Measurements from ENCODE around the gene APEH.
"Not testable (repeated sequence)": the region's sequence is repeated elsewhere in the genome, so short reads cannot be mapped to it uniquely, and the experiment has no call there.

Gene APEH

GRCh38 chr3:49694409-49695070 is 20.4 kb downstream of the APEH start:
- not testable (repeated sequence) for FAIRE-seq

- not testable (repeated sequence) for FAIRE-seq
Observed at GRCh38 chr3:49695350-49696015, 21.3 kb downstream of the APEH start.

DNA sequence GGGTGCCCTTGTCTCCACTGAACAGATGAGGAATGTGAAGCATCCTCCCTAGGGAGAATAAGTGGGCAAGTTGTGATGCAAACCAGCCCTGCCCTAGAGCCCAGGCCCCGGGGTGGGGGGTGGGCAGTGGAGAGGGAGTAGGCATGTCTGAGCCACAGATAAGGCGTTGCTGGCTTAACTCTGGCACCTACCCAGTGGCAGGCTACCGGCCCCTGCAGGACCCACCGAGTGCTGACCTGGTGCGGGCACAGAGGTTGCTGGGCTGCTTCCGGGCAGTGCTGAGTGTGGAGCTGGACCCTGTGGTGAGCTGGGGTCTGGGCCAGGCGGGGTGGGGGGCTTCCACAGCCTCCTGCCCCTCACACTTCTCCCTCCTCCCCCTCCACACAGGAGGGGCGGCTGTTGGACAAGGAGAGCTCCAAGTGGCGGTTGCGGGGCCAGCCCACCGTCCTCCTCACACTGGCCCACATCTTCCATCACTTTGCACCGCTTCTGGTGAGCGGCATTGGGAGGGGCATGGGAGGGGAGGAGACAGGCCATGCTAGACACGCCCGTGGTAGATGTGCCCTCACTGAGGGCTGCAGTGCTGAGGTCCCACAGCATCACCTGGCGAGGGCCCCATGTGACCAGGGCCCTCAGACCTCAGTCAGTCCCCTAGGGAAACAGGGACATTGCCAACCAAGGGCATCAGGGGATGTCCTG is 25.3 kb downstream of the APEH start:
- no peak for FAIRE-seq

- no peak for FAIRE-seq
Observed at GRCh38 chr3:49700014-49700413, 25.9 kb downstream of the APEH start.

DNA sequence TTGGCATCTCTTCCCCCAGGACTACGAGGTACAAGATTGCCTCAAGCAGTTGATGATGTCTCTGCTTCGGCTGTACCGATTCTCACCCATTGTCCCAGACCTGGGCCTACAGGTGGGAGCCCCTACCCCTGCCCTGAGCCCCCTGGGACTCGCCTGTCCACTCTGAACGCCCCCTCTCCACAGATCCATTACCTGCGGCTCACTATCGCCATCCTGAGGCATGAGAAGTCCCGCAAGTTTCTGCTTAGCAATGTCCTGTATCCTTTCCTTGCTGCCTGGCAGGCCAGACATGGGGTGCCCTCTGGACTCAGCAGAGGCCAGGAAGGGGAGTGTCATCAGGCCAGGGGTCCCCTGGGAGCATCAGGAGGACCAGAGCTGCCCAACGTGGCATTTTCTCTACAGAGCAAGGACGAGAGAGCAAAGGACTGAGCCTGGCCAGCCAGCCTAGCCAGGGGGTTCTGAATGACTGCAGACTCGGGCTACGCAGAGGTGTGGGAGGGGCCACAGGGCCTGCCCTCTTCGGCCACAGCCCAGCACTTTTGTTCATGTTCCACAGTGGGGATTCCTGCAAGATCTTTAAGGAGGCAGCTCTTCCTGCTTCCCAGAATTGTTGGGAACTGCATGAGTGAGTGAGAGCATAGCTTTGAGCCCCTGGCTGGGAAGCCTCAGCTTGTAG is 26.4 kb downstream of the APEH start:
- no peak for FAIRE-seq

GRCh38 chr3:49701388-49702077 is 27.4 kb downstream of the APEH start:
- FAIRE-seq, result no peak

- no peak for FAIRE-seq
Observed at GRCh38 chr3:49702672-49703071, 28.5 kb downstream of the APEH start.

- no peak for FAIRE-seq
Observed at GRCh38 chr3:49703443-49703927, 29.3 kb downstream of the APEH start.

DNA sequence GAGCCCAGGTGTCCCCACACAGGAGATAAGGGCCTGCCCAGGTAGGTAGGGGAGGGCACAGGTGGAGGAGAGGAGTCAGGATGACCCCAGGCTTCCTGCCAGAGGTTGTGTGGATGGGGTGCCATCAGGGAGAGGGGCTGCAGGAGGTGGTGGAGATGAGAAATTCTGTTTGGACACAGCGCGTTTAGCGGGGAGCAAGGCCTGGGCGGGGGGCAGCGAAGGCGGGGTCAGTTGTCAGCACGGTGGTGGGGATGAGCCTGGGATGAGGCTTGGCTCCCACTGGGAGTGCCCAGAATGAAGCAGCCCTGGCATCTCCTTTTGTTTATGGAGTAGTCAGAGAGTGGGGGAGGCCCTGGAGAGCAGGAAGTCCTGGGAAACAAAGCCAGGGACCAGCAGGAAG is 29.8 kb downstream of the APEH start:
- no peak for FAIRE-seq

- no peak for FAIRE-seq
Observed at GRCh38 chr3:49704629-49705028, 30.5 kb downstream of the APEH start.

DNA sequence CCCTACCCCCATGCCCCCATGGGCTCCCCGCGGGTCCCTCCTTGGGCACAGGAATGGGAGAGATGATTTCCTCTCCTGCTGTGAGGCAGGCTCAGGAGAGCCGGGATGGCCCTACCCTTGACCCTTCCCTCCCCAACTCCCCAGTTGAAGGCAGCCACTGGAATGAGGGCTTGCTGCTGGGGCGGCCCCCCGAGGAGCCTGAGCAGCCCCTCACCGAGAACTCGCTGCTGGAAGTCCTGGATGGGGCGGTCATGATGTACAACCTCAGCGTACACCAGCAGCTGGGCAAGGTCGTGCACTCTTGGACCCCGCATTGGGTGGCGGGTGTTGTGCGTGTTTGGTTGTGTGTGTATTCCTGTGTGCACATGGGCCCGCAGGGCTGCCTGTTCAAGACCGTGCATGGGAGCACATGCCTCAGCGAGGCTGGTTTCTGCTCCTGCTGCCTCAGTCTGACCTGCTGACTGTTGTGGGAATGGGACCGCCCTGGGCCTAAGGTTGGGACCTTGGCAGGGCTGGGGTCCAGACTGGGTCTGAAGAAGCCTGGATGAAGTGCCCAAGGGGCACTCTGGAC is 31.3 kb downstream of the APEH start:
- FAIRE-seq, result no peak

DNA sequence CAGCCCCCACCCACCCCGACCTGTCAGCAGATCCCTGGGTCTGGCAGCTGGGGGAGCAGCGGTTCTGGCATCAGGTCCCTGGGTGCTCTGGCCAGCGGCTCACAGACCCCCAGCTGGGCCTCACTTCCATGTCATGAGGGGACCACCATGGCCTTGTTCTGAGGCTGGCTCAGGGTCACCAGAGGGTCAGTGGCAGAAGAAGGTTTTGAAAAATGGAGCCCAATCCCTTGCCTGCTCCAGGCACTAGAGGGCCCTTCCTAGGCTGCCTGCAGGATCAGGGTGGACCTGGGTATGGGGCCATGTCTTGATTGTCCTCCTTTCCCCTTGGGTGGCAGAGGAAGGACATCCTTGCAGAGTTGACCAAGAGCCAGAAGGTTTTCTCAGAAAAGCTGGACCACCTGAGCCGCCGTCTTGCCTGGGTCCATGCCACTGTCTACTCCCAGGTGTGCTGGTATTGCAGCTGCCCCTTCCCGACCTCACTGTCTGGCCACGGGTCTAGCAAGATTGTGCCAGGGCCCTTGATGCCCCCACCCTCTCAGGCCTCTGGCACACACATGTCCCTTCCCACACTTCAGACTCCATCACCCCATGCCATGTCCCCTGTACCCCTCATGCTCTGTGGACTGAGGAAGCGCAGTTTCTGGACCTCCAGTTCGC is 32.4 kb downstream of the APEH start:
- no peak for FAIRE-seq

- FAIRE-seq, result no peak
Observed at GRCh38 chr3:49707113-49707480, 32.9 kb downstream of the APEH start.

GRCh38 chr3:49709852-49710251 is 35.7 kb downstream of the APEH start:
- FAIRE-seq, result no peak

- FAIRE-seq, result no peak
Observed at GRCh38 chr3:49711489-49711888, 37.3 kb downstream of the APEH start.

- FAIRE-seq, result no peak
Observed at GRCh38 chr3:49712166-49712565, 38.0 kb downstream of the APEH start.

DNA sequence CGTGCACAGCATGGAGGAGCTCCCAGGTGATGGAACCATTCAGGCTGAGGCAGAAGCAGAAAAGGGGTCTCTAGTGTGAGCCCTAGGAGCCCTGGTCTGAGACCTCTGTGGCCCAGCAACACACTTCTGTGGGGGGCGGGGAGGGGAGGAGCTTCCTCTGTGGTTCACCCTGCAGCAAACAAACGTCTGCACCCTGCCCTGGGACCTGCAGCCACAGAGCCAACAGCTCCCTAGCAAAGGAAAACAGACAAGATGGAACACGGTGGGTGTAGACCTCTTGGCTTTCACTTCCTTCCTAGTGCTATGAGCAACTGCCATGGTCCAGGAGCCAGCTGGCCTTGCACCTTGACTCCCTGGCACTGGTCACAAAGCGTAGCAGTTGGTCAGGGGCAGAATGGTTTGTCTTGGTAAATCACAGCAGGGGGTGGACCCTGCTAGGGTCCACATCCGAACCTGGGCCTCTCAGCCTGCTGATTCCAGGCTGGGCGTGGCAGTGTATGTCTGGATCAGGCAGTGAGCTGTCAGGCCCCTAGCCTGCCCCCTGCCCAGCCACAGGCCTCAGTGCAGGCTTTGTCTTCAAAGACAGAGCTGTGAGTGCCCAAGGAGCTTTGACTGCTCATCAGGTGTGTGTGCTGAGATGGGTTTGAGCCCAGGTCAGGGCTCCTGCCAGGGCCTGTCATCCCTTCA is 38.6 kb downstream of the APEH start:
- FAIRE-seq, result no peak

GRCh38 chr3:49713336-49714105 is 39.4 kb downstream of the APEH start:
- no peak for FAIRE-seq

DNA sequence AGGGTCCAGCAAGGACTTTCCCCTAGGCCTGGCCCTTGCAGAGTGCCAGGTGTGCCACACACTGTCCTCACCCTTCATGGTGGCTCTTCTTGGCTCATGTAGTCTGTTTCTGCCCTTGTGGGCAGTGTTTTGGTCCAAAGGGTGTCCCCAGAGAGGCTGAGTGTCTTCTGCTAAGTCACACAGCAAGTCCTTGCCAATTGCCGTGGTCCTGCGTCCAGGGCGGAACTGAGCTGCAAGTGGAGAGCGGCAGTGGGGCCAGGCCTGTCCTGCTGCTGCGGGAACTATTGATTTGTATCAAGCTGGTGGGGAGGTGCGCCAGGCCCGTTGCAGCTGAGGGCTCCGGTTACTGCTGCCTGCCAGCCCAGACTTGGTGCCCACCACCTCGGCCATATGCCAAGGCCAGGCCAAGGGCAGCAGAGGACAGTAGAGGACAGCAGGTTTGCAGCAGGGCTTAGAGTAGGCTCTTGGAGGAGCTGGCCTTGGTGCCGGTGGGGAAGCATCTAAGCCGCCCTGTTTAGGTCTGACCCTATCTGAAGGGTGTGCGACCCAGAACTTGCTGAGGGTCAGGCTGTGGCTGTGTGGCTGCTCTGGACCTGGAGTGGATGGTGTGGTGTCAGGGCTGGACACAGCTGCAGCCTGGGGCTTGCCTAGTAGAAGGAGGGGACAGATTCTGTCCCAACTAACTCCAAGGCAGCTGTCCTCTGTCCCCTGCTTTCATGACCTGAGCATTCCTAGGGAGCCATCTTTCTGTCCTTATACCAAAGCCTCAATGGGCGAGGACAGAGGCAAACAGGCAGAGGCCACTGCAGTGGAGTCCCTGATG is 40.8 kb downstream of the APEH start:
- no peak for FAIRE-seq

Measured in endometrium (tissue), 2 donors.